HG02973 (cell line): ENCODE measurements around the gene AQP9.

Experiments used
- ATAC-seq: cut with Tn5 transposase; IDR thresholded peaks from one replicate; pipeline ENCODE4 v1.9.1; 2021; ENCODE audit warnings: moderate library complexity; ENCODE audit not compliant: unreplicated experiment

The AQP9 gene

GRCh38 chr15:58223432-58223831 is 85.3 kb downstream of the AQP9 start:
- ATAC-seq, result no peak

- no peak for ATAC-seq
Observed at GRCh38 chr15:58224068-58224467, 85.9 kb downstream of the AQP9 start.

GRCh38 chr15:58227706-58228543 is 89.7 kb downstream of the AQP9 start:
- ATAC-seq, result no peak

- ATAC-seq, result no peak
Observed at GRCh38 chr15:58228718-58229117, 90.5 kb downstream of the AQP9 start.

GRCh38 chr15:58229297-58229768 is 91.2 kb downstream of the AQP9 start:
- no peak for ATAC-seq

- ATAC-seq, result no peak
Observed at GRCh38 chr15:58232281-58233065, 94.3 kb downstream of the AQP9 start.

GRCh38 chr15:58233341-58233740 is 95.2 kb downstream of the AQP9 start:
- ATAC-seq, result no peak
